GM23248 (cell line): Measurements from ENCODE around the gene NR3C2. TPM values are rescaled to one million over a fixed set of nuclear protein-coding genes. Genes with fewer than 3 reads are reported as not detected.

Experiments
- DNase-seq: peaks from one replicate; pipeline ENCODE4 v3.0.0-alpha.2; 2015
- H2AFZ ChIP-seq: fragments of 200-600 bp; sonication (generic); 2 replicates; pipeline ENCODE4 v1.6.1; 2016; ENCODE audit warnings: antibody characterized with exemption
- H3F3A ChIP-seq: fragments of 200-600 bp; sonication (generic); 2 replicates; pipeline ENCODE4 v1.6.1; 2016; ENCODE audit warnings: mild to moderate bottlenecking, antibody characterized with exemption, mixed run types; ENCODE audit not compliant: insufficient read depth
- H3K27ac ChIP-seq: fragments of 200-600 bp; sonication (generic); 2 replicates; pipeline ENCODE4 v1.5.1; 2016; ENCODE audit warnings: mild to moderate bottlenecking
- H3K27me3 ChIP-seq: fragments of 200-600 bp; sonication (generic); replicated peaks from 2 replicates; pipeline ENCODE4 v1.6.1; 2016; ENCODE audit warnings: mild to moderate bottlenecking; ENCODE audit not compliant: insufficient read depth
- H3K36me3 ChIP-seq: fragments of 200-600 bp; sonication (generic); 2 replicates; pipeline ENCODE4 v1.6.1; 2016; ENCODE audit warnings: low read depth, mild to moderate bottlenecking
- H3K4me1 ChIP-seq: fragments of 200-600 bp; sonication (generic); 2 replicates; pipeline ENCODE4 v1.6.1; 2016; ENCODE audit warnings: mild to moderate bottlenecking; ENCODE audit not compliant: insufficient read depth
- H3K4me2 ChIP-seq: fragments of 200-600 bp; sonication (generic); one replicate; pipeline ENCODE4 v1.6.1; 2016; ENCODE audit warnings: mild to moderate bottlenecking; ENCODE audit not compliant: unreplicated experiment
- H3K4me3 ChIP-seq: fragments of 200-600 bp; sonication (generic); 2 replicates; pipeline ENCODE4 v1.5.1; 2016; ENCODE audit warnings: mild to moderate bottlenecking
- H3K79me2 ChIP-seq: fragments of 200-600 bp; sonication (generic); 2 replicates; pipeline ENCODE4 v1.6.1; 2016; ENCODE audit warnings: mild to moderate bottlenecking; ENCODE audit not compliant: insufficient read depth
- H3K9ac ChIP-seq: fragments of 200-600 bp; sonication (generic); 2 replicates; pipeline ENCODE4 v1.6.1; 2016; ENCODE audit warnings: mild to moderate bottlenecking
- H3K9me2 ChIP-seq: fragments of 200-600 bp; sonication (generic); 2 replicates; pipeline ENCODE4 v1.6.1; 2016; ENCODE audit warnings: mixed run types, mild to moderate bottlenecking, moderate library complexity; ENCODE audit not compliant: insufficient read depth
- H3K9me3 ChIP-seq: fragments of 200-600 bp; sonication (generic); one replicate; pipeline ENCODE4 v1.6.1; 2017; ENCODE audit warnings: low read depth
- H4K20me1 ChIP-seq: fragments of 200-600 bp; sonication (generic); 2 replicates; pipeline ENCODE4 v1.6.0; 2016; ENCODE audit not compliant: insufficient read depth
- EZH2 ChIP-seq: fragments of 200-600 bp; sonication (generic); IDR thresholded peaks from 2 replicates; pipeline ENCODE4 v1.6.1; 2018; ENCODE audit warnings: antibody characterized with exemption, mild to moderate bottlenecking; ENCODE audit not compliant: insufficient read depth, poor library complexity, severe bottlenecking
- EZH2phosphoT487 ChIP-seq: fragments of 200-600 bp; sonication (generic); IDR thresholded peaks from 2 replicates; pipeline ENCODE4 v1.6.1; 2018; ENCODE audit warnings: antibody characterized with exemption, moderate library complexity, mild to moderate bottlenecking, low read depth; ENCODE audit not compliant: insufficient read depth
- WGBS, 2 experiments: methylation state at CpG; one replicate each; pipeline ENCODE4 v1.1.6; 2015 to 2017; ENCODE audit warnings: low lambda C conversion rate in 2 of 2, low coverage in 1 of 2; ENCODE audit errors: missing lambda C conversion rate in 2 of 2; 5-methylcytosine and 5-hydroxymethylcytosine counted together
- in situ Hi-C: fragments of 300-500 bp; cut with MboI; formaldehyde crosslinking; loops from 2 replicates; pipeline ENCODE4 v1.15.0; 2020
- polyA plus RNA-seq: library from polyadenylated mRNA; unstranded; fragments of >200 nt; fragmentation: Nextera tagmentation; extraction: Ambion mirVana; gene quantifications from 2 replicates; pipeline ENCODE4 v1.2.1, GENCODE V29; 2016
- total RNA-seq: library from RNA; depleted of rRNA; stranded (reverse); fragments of >200 nt; shearing (Covaris generic); gene quantifications from 2 replicates; pipeline ENCODE4 v1.2.3, GENCODE V29; 2014

NR3C2 gene
- total and polyA plus RNA-seq, 2 experiments from 2014 or later: 0.04 TPM; not detected in 1

DNA sequence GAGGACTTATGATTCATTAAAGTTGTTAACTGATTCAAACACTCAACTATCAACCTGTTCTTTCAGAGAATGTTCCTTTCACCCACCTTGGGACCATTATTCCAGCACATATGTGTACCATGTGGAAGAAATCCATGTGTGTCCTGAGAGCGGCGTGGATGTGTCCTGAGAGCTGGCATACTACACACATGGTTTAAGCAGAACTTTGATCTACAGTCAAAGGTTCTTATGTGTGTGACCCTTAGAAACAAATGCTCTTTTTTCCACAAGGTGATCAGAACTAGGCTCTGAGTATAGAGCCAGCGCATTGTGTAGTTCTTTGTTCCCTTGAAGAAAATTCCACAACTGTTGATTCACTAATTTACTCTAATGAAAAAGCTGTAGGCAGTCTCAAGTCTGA, 332.0 kb downstream of the NR3C2 start:
- Histone ChIP-seq H3F3A (no peaks in the 10 kb centered on the region), H3K79me2 (no peaks in the 10 kb centered on the region), H3K27ac (no peak overlapping the region), H2AFZ (no peak overlapping the region), H3K4me3 (no peak overlapping the region), H3K4me2 (no peak overlapping the region), H3K4me1 (peaks cover 4% of the 10 kb centered on the region), H3K36me3 (no peaks in the 10 kb centered on the region), H3K9ac (no peak overlapping the region), H3K9me3 (no peaks in the 10 kb centered on the region), H4K20me1 (no peaks in the 10 kb centered on the region), H3K9me2 (no peaks in the 10 kb centered on the region), H3K27me3 (no peaks in the 10 kb centered on the region)
- in situ Hi-C loops: no loop called here
- no peak for TF ChIP-seq EZH2
- no peak for TF ChIP-seq EZH2phosphoT487
- WGBS, 2 experiments: 89 to 96% methylated on average over 3 of the region's 3 CpGs
- DNase-seq: no peak

DNA sequence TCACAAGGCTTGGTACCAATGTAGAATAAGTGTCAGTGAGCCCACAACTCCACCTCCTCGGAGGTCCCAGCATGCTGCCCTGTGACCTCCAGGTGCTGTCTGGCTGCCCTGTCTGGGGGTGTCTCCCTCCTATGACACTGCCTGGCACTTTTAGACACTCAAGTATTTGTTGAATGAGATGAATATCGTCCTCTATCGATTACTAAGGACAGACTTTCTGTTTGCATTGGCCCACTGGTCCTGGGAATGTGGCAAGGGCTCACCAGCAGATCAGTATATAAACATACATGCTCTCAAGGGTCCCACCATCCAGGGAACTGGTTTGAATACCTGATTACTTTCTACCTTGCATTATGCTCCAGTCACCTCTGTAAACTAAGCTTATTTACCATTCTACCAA, 333.0 kb downstream of the NR3C2 start:
- no peaks in the 10 kb centered on the region for H3K79me2 ChIP-seq
- no peak for DNase-seq
- no peaks in the 10 kb centered on the region for H4K20me1 ChIP-seq
- TF ChIP-seq EZH2phosphoT487 (no peak), EZH2 (no peak)
- no peak overlapping the region for H2AFZ ChIP-seq
- H3K36me3 ChIP-seq: no peaks in the 10 kb centered on the region
- H3K9ac ChIP-seq: no peak overlapping the region
- no peak overlapping the region for H3K4me3 ChIP-seq
- in situ Hi-C loops: no loop called here
- H3K27me3 ChIP-seq: no peaks in the 10 kb centered on the region
- no peaks in the 10 kb centered on the region for H3K9me2 ChIP-seq
- 57 to 65% methylated on average over 3 of the region's 3 CpGs for WGBS, 2 experiments
- no peaks in the 10 kb centered on the region for H3K9me3 ChIP-seq
- no peaks in the 10 kb centered on the region for H3F3A ChIP-seq
- H3K4me2 ChIP-seq: no peak overlapping the region
- H3K4me1 ChIP-seq: peaks cover 4% of the 10 kb centered on the region
- no peak overlapping the region for H3K27ac ChIP-seq

DNA sequence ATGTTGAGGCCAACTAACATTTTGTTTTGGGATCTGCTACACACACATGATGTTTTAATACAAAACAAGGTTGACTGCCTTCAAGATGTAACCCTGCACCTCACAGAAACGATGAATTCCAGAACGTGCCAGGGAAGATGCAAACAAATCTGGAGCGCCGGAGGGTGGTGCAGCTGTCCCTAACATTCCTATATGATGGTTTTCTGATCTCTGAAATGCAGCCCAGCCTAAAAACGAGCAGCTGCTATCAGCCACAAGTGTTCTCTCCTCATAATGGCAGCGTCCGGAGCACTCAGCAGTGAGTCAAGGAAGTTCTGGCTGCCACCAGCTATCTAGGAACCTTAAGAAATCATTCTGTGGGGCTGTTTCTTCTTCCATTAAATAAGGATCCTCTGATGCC, 333.4 kb downstream of the NR3C2 start:
- Histone ChIP-seq H3K4me2 (no peak overlapping the region), H3K79me2 (no peaks in the 10 kb centered on the region), H3K9me2 (no peaks in the 10 kb centered on the region), H3K9ac (no peak overlapping the region), H3F3A (no peaks in the 10 kb centered on the region), H3K36me3 (no peaks in the 10 kb centered on the region), H2AFZ (no peak overlapping the region), H3K9me3 (no peaks in the 10 kb centered on the region), H3K27ac (no peak overlapping the region), H4K20me1 (no peaks in the 10 kb centered on the region), H3K27me3 (no peaks in the 10 kb centered on the region), H3K4me1 (peaks cover 4% of the 10 kb centered on the region), H3K4me3 (no peak overlapping the region)
- in situ Hi-C loops: no loop called here
- DNase-seq: no peak
- TF ChIP-seq EZH2: no peak
- no peak for TF ChIP-seq EZH2phosphoT487
- WGBS, 2 experiments: 61 to 71% methylated on average over 7 of the region's 7 CpGs

DNA sequence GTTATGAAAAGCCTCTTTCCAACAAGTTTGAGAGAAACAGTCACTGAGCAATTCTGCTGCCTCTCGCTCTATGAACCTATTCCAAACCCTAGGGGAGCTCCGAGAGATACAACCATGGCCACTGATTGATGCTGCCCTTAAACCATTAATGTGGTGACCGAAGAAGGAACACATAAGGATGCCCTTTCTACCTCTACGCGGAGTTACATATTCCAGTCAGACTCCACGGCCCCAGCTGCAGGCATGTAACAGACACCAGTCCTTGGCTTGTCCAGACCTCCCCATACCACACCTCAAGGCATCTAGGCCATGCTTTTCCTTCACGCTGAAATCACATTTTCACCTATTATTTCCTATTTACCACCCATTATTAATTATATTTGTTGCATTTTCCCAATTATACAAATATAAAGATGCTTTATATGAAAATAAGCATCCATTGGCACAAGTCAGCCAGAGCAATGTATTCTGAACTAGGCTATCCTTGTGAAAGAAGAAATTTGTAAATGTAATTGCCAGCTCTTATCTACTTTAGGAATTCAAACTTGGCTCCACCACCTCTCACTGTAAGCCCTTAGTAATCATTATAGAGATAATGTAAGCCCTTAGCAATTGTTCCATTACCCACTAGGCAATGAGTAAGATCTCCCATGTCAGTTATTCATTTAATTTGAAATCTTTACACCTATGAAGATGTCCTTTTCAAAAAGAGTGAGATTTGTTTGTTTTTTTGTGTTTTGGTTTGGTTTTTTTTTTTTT, 338.4 kb downstream of the NR3C2 start:
- DNase-seq: no peak
- WGBS, 2 experiments: 89 to 98% methylated on average over 7 of the region's 7 CpGs

More for the DNA sequence above, 338.4 kb downstream of the NR3C2 start:
- Histone ChIP-seq H3K79me2 (no peaks in the 10 kb centered on the region), H3K9me3 (no peaks in the 10 kb centered on the region), H3F3A (no peaks in the 10 kb centered on the region), H3K4me1 (no peaks in the 10 kb centered on the region), H3K4me2 (no peak overlapping the region), H3K27me3 (no peaks in the 10 kb centered on the region), H3K27ac (no peak overlapping the region), H4K20me1 (no peaks in the 10 kb centered on the region), H3K9me2 (no peaks in the 10 kb centered on the region), H2AFZ (no peak overlapping the region), H3K4me3 (no peak overlapping the region), H3K9ac (no peak overlapping the region), H3K36me3 (no peaks in the 10 kb centered on the region)
- in situ Hi-C loops: no loop called here
- TF ChIP-seq EZH2phosphoT487: no peak
- no peak for TF ChIP-seq EZH2
